IMR-90 (cell line): ENCODE data around the gene PAXX. TPM values are rescaled to one million over a fixed set of nuclear protein-coding genes. Genes with fewer than 3 reads are reported as not detected.

Experiments
- ATAC-seq: fragments of 200-7000 bp; cut with Tn5 transposase; 2 replicates; pipeline ENCODE4 v1.9.1; 2020; ENCODE audit warnings: low read depth, mild to moderate bottlenecking, moderate library complexity
- BruUV-seq: library from RNA; stranded (reverse); fragments of 400-500 nt; replicated peaks from 2 replicates; lab custom pipeline; 2021; lab: Mats Ljungman, UMichigan
- CTCF ChIA-PET: fragments of 300-600 bp; formaldehyde crosslinking; extraction: SDS; loops from one replicate; lab custom pipeline; 2021; ENCODE audit warnings: antibody characterized with exemption; lab: Yijun Ruan, JAX
- POLR2A ChIA-PET: fragments of 300-600 bp; sonication (Branson Sonifier 250); formaldehyde crosslinking; loops from one replicate; lab custom pipeline; 2022; ENCODE audit warnings: antibody characterized with exemption; ENCODE audit not compliant: unreplicated experiment; lab: Charles Lee
- DNase-seq: peaks from one replicate; pipeline ENCODE4 v3.0.0; 2013
- H2AFZ ChIP-seq: replicated peaks from 2 replicates; pipeline ENCODE3; 2013; ENCODE audit warnings: low read length, mild to moderate bottlenecking; ENCODE audit not compliant: poor library complexity
- H2AK5ac ChIP-seq: 2 replicates; pipeline ENCODE4 v1.6.1; 2013; ENCODE audit warnings: low read depth, low read length, inconsistent platforms
- H2AK9ac ChIP-seq: replicated peaks from 2 replicates; pipeline ENCODE3; 2013; ENCODE audit warnings: mild to moderate bottlenecking, low read depth, low read length, moderate library complexity; ENCODE audit not compliant: poor library complexity
- H2BK120ac ChIP-seq: 2 replicates; pipeline ENCODE4 v1.6.1; 2013; ENCODE audit warnings: low read depth, low read length, inconsistent platforms
- H2BK15ac ChIP-seq: 3 replicates; pipeline ENCODE4 v1.6.1; 2013; ENCODE audit warnings: low read depth, low read length, inconsistent platforms
- H2BK20ac ChIP-seq: 2 replicates; pipeline ENCODE4 v1.6.1; 2013; ENCODE audit warnings: low read depth, mild to moderate bottlenecking, inconsistent platforms, low read length, moderate library complexity
- H2BK5ac ChIP-seq: 2 replicates; pipeline ENCODE4 v1.6.1; 2013; ENCODE audit warnings: mild to moderate bottlenecking, low read depth, low read length, inconsistent platforms; ENCODE audit not compliant: poor library complexity, severe bottlenecking
- H3K14ac ChIP-seq: replicated peaks from 2 replicates; pipeline ENCODE4 v1.6.1; 2013; ENCODE audit warnings: low read depth, low read length, inconsistent platforms
- H3K18ac ChIP-seq: 2 replicates; pipeline ENCODE4 v1.6.1; 2013; ENCODE audit warnings: low read depth, low read length, control low read depth
- H3K23ac ChIP-seq: 2 replicates; pipeline ENCODE4 v1.6.1; 2013; ENCODE audit warnings: low read depth, low read length, inconsistent platforms
- H3K27ac ChIP-seq: 2 replicates; pipeline ENCODE4 v1.5.1; 2013; ENCODE audit warnings: mild to moderate bottlenecking, control low read depth, low read length; ENCODE audit not compliant: insufficient read depth
- H3K27me3 ChIP-seq: 2 replicates; pipeline ENCODE4 v1.6.1; 2013; ENCODE audit warnings: low read length; ENCODE audit not compliant: control insufficient read depth, insufficient read depth
- H3K36me3 ChIP-seq: 2 replicates; pipeline ENCODE4 v1.6.1; 2013; ENCODE audit warnings: low read length, mixed read lengths; ENCODE audit not compliant: control insufficient read depth, insufficient read depth
- H3K4ac ChIP-seq: 2 replicates; pipeline ENCODE4 v1.6.1; 2013; ENCODE audit warnings: low read depth, low read length, inconsistent platforms
- H3K4me1 ChIP-seq: 2 replicates; pipeline ENCODE4 v1.6.1; 2013; ENCODE audit warnings: low read length, mixed read lengths; ENCODE audit not compliant: control insufficient read depth, insufficient read depth
- H3K4me2 ChIP-seq: 2 replicates; pipeline ENCODE4 v1.6.1; 2013; ENCODE audit warnings: low read depth, mild to moderate bottlenecking, control low read depth, low read length, moderate library complexity
- H3K4me3 ChIP-seq: 2 replicates; pipeline ENCODE4 v1.5.1; 2013; ENCODE audit warnings: low read depth, mild to moderate bottlenecking, control low read depth, low read length, moderate library complexity; ENCODE audit not compliant: insufficient read depth
- H3K56ac ChIP-seq: 2 replicates; pipeline ENCODE4 v1.6.1; 2013; ENCODE audit warnings: low read length, inconsistent platforms; ENCODE audit not compliant: insufficient read depth; ENCODE audit errors: extremely low read depth
- H3K79me1 ChIP-seq, 2 experiments: 2 replicates each; pipeline ENCODE4 v1.6.1; 2013; ENCODE audit warnings: low read length in 2 of 2, inconsistent platforms in 1 of 2, low read depth in 1 of 2
- H3K9ac ChIP-seq: 2 replicates; pipeline ENCODE4 v1.6.1; 2013; ENCODE audit warnings: low read depth, low read length, control low read depth
- H3K9me1 ChIP-seq: 2 replicates; pipeline ENCODE4 v1.6.1; 2013; ENCODE audit warnings: low read length, inconsistent platforms; ENCODE audit not compliant: insufficient read depth
- H3K9me3 ChIP-seq: 2 replicates; pipeline ENCODE4 v1.6.1; 2013; ENCODE audit warnings: low read length; ENCODE audit not compliant: control insufficient read depth, insufficient read depth
- H4K20me1 ChIP-seq: 2 replicates; pipeline ENCODE4 v1.6.1; 2013; ENCODE audit warnings: low read length, inconsistent platforms; ENCODE audit not compliant: insufficient read depth
- H4K5ac ChIP-seq: 2 replicates; pipeline ENCODE4 v1.6.1; 2013; ENCODE audit warnings: mild to moderate bottlenecking, low read depth, low read length, control low read depth
- H4K8ac ChIP-seq, 2 experiments: 2 replicates each; pipeline ENCODE4 v1.6.1; 2013; ENCODE audit warnings: low read depth in 2 of 2, low read length in 2 of 2, control low read depth in 1 of 2, inconsistent platforms in 1 of 2
- H4K91ac ChIP-seq: 2 replicates; pipeline ENCODE4 v1.6.1; 2013; ENCODE audit warnings: low read depth, low read length, inconsistent platforms; ENCODE audit not compliant: insufficient read depth
- BHLHE40 ChIP-seq: fragments of 150-350 bp; IDR thresholded peaks from 2 replicates; pipeline ENCODE4 v1.6.1; 2016; ENCODE audit warnings: mild to moderate bottlenecking, low read depth, low read length
- CEBPB ChIP-seq: IDR thresholded peaks from 2 replicates; pipeline ENCODE4 v1.6.1; 2012; ENCODE audit warnings: low read depth, low read length, improper control_type of control experiment
- CHD1 ChIP-seq: IDR thresholded peaks from 2 replicates; pipeline ENCODE4 v1.6.1; 2012; ENCODE audit warnings: low read depth, low read length, improper control_type of control experiment
- ELK1 ChIP-seq: fragments of 150-350 bp; IDR thresholded peaks from 2 replicates; pipeline ENCODE4 v1.6.1; 2016; ENCODE audit warnings: low read depth, mild to moderate bottlenecking, low read length, moderate library complexity, borderline replicate concordance
- FOS ChIP-seq: fragments of 150-350 bp; IDR thresholded peaks from 2 replicates; pipeline ENCODE4 v1.6.1; 2016; ENCODE audit warnings: low read depth, low read length
- MAFK ChIP-seq: IDR thresholded peaks from 2 replicates; pipeline ENCODE4 v1.6.1; 2012; ENCODE audit warnings: low read depth, low read length, improper control_type of control experiment
- MAZ ChIP-seq: IDR thresholded peaks from 2 replicates; pipeline ENCODE4 v1.6.1; 2012; ENCODE audit warnings: low read depth, mild to moderate bottlenecking, low read length, improper control_type of control experiment, moderate library complexity, borderline replicate concordance
- NFE2L2 ChIP-seq: fragments of 150-350 bp; IDR thresholded peaks from 2 replicates; pipeline ENCODE4 v1.6.1; 2016; ENCODE audit warnings: low read depth, mild to moderate bottlenecking, low read length
- RAD21 ChIP-seq: IDR thresholded peaks from 2 replicates; pipeline ENCODE4 v1.6.1; 2012; ENCODE audit warnings: low read length, improper control_type of control experiment
- RCOR1 ChIP-seq: IDR thresholded peaks from 2 replicates; pipeline ENCODE4 v1.6.1; 2012; ENCODE audit warnings: mild to moderate bottlenecking, low read length, improper control_type of control experiment; ENCODE audit not compliant: insufficient replicate concordance
- RFX5 ChIP-seq: IDR thresholded peaks from 2 replicates; pipeline ENCODE4 v1.8.0; 2012; ENCODE audit warnings: low read depth, mild to moderate bottlenecking, low read length, moderate library complexity
- SMC3 ChIP-seq: fragments of 150-350 bp; IDR thresholded peaks from 2 replicates; pipeline ENCODE4 v1.6.1; 2016; ENCODE audit warnings: low read depth, mild to moderate bottlenecking, antibody characterized with exemption, low read length, moderate library complexity
- USF2 ChIP-seq: fragments of 150-350 bp; IDR thresholded peaks from 2 replicates; pipeline ENCODE4 v1.6.1; 2017; ENCODE audit warnings: mild to moderate bottlenecking, antibody characterized with exemption, low read length, low read depth
- WGBS, 2 experiments: methylation state at CpG; one replicate each; pipeline versions ENCODE4 v1.1.5 to v1.1.7; 2013; ENCODE audit warnings: missing lambda C conversion rate in 2 of 2; ENCODE audit not compliant: insufficient read length in 1 of 2; ENCODE audit errors: extremely low coverage in 2 of 2; 5-methylcytosine and 5-hydroxymethylcytosine counted together
- dilution Hi-C: fragments of 300-500 bp; cut with HindIII; formaldehyde crosslinking; loops from one replicate; pipeline ENCODE4 v1.14.3; 2018; ENCODE audit warnings: low sequenced_read_pairs; ENCODE audit not compliant: unreplicated experiment
- in situ Hi-C: fragments of 300-500 bp; cut with MboI; formaldehyde crosslinking; loops from 3 replicates; pipeline ENCODE4 v1.14.3; 2019; ENCODE audit warnings: low sequenced_read_pairs, inconsistent platforms, mixed read lengths
- intact Hi-C: fragments of 100-400 bp; cut with micrococcal nuclease; formaldehyde crosslinking; loops from 2 replicates; pipeline ENCODE4 v1.10.0; 2022
- polyA plus RNA-seq, 3 experiments: library from polyadenylated mRNA; depleted of rRNA; stranded (reverse); fragments of >200 nt; gene quantifications; 2 replicates each; pipeline ENCODE4 v1.2.3, GENCODE V29; 2012; ENCODE audit warnings: low replicate concordance in 1 of 3
- total RNA-seq: library from RNA; depleted of rRNA; stranded (reverse); fragments of >200 nt; gene quantifications from 2 replicates; pipeline ENCODE4 v1.2.3, GENCODE V29; 2012

PAXX gene
- total and polyA plus RNA-seq, 2 of the 4 experiments (the other 2 are of a cell fraction): 5.7 to 24.6 TPM

- H2BK20ac ChIP-seq: no peak overlapping the region
- no TSS peak for BruUV-seq
- H3K4me3 ChIP-seq: no peak overlapping the region
- peaks cover 27% of the 10 kb centered on the region for H3K27me3 ChIP-seq
- no peak overlapping the region for H3K14ac ChIP-seq
- no peak overlapping the region for H2BK120ac ChIP-seq
- no peak overlapping the region for H3K9ac ChIP-seq
- no peak overlapping the region for H4K91ac ChIP-seq
- 72% methylated on average over 5 of the region's 7 CpGs; no CpG with 5 or more reads in 1 of the 2 experiments for WGBS, 2 experiments
- H3K36me3 ChIP-seq: no peaks in the 10 kb centered on the region
- CTCF ChIA-PET: no interaction called here
- H3K4me1 ChIP-seq: no peaks in the 10 kb centered on the region
- H2AK9ac ChIP-seq: peak overlapping the region; percentile 65
- DNase-seq (no peak), ATAC-seq (no peak)
- peaks cover 2% of the 10 kb centered on the region; the same call in 1 of the 2 replicates for H3K9me1 ChIP-seq
- no peak overlapping the region for H2BK15ac ChIP-seq
- no peak overlapping the region for H3K56ac ChIP-seq
- H3K23ac ChIP-seq: no peak overlapping the region
- H2AFZ ChIP-seq: no peak overlapping the region
- H4K8ac ChIP-seq: no peak overlapping the region
- H3K4me2 ChIP-seq: no peak overlapping the region
- POLR2A ChIA-PET: no interaction called here
- no peaks in the 10 kb centered on the region for H3K79me1 ChIP-seq
- H4K20me1 ChIP-seq: no peaks in the 10 kb centered on the region
- no peak overlapping the region for H2AK5ac ChIP-seq
- TF ChIP-seq CHD1: no peak
- no peak for TF ChIP-seq BHLHE40
- TF ChIP-seq SMC3: no peak
- TF ChIP-seq NFE2L2: no peak
- no peak for TF ChIP-seq RAD21
- TF ChIP-seq USF2: no peak
- TF ChIP-seq ELK1: no peak
- TF ChIP-seq CEBPB: no peak
- TF ChIP-seq FOS: no peak
- no peak for TF ChIP-seq MAZ
- no peak for TF ChIP-seq RCOR1
- TF ChIP-seq RFX5: no peak
- no peak for TF ChIP-seq MAFK
- H3K4ac ChIP-seq: no peak overlapping the region
- in situ Hi-C loops (no loop called here), dilution Hi-C loops (no loop called here), intact Hi-C loops (no loop called here)
- peaks cover 3% of the 10 kb centered on the region for H3K9me3 ChIP-seq
- no peak overlapping the region for H2BK5ac ChIP-seq
- H3K18ac ChIP-seq: no peak overlapping the region
- no peak overlapping the region for H4K5ac ChIP-seq
- H3K27ac ChIP-seq: no peak overlapping the region
These were observed 33.7 kb upstream of the PAXX start for GRCh38 chr9:136958473-136958872.
